Cardiac fibroblast (primary cell): ENCODE results near the gene WDR33.
A peak's percentile ranks its signal among the peaks of the same experiment; 100 is the strongest.

Experiments used
- DNase-seq, 2 donors: peaks; one replicate each; pipeline versions ENCODE4 v3.0.0 to v3.0.0-alpha.2; 2010; ENCODE audit warnings: low read depth in 2 of 2
- H3K4me3 ChIP-seq, 2 donors: replicated peaks in 1 of 2; 1 replicate in 1 of 2; 2 replicates in 1 of 2; pipeline ENCODE4 v1.5.1; 2011; ENCODE audit warnings: low read depth in 2 of 2, low read length in 2 of 2, mild to moderate bottlenecking in 2 of 2, moderate library complexity in 1 of 2
- TF ChIP-seq, protein P1 (sequence below): IDR thresholded peaks from one replicate; pipeline ENCODE4 v1.5.1; 2011; ENCODE audit warnings: low read depth, mild to moderate bottlenecking, low read length, inconsistent platforms

WDR33 gene

DNA sequence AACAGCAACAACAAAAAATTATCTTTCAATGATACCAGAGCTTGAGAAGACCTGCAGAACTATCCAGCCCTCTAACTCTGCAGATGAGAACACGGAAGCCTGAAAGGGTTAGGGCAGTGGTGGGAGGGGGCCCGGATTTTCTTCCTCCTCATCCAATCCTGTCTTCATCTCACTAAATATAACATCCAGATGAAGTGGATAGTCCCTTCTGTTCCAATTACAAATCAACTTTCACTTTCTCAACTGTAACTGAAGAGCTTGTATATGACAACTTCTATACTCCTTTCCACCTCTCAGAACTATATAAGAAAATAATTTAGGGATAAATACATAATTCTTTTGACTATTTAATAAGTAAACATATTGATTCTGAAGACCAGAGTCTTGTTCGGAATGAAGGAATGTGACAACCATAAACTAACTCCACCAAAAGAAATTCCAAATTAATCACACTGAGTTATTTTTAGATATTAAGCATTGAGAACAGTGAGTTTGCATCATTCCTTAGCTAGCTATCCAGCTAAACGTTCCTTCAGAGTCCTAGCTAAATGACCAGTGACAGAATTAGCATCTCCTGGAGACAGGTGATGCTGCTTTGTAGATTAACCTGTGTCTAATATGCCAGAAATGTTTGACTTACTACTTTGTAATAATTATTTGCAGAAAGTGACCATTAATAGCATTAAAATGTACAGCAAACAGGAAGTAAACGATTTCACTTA lies 77.0 kb downstream of the WDR33 start:
- no peak overlapping the region for H3K4me3 ChIP-seq
- TF ChIP-seq, protein P1, sequence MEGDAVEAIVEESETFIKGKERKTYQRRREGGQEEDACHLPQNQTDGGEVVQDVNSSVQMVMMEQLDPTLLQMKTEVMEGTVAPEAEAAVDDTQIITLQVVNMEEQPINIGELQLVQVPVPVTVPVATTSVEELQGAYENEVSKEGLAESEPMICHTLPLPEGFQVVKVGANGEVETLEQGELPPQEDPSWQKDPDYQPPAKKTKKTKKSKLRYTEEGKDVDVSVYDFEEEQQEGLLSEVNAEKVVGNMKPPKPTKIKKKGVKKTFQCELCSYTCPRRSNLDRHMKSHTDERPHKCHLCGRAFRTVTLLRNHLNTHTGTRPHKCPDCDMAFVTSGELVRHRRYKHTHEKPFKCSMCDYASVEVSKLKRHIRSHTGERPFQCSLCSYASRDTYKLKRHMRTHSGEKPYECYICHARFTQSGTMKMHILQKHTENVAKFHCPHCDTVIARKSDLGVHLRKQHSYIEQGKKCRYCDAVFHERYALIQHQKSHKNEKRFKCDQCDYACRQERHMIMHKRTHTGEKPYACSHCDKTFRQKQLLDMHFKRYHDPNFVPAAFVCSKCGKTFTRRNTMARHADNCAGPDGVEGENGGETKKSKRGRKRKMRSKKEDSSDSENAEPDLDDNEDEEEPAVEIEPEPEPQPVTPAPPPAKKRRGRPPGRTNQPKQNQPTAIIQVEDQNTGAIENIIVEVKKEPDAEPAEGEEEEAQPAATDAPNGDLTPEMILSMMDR = no peak
- peak; percentile 33 to 51 for DNase-seq

DNA sequence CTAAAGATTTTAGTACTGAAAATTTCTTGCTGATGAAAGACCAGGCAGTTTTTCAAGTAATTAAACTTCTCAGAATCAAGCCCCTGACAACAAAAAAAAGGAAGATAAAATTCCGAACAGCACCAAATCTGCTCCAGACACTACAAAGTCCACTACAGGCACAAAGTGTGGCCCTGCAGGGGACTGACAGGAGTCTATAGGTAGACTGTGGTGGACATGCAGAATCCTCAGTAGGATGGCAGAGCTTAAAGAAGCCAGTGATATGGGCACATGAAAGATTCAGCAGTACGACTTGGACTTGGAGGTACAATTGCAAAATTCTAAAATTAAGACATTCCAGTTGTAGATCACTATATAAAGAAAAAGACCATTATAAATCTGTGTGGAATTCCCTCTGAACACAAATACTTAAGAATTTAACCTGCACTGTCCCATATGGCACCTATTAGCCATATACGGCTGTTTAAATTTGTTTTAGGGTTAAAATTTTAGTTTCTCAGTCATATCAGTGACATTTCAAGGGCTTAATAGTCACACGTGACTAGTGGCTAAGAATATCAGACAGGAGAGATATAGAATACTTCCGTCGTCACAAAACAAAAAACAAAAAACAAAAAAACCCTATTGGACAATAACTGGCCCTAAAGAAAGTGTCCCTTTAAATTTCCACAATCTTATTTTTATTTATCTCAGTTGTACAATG lies 77.7 kb downstream of the WDR33 start:
- TF ChIP-seq, protein P1 = no peak
- no peak overlapping the region for H3K4me3 ChIP-seq
- no peak for DNase-seq

- no peak overlapping the region for H3K4me3 ChIP-seq
These were observed 84.7 kb downstream of the WDR33 start for GRCh38 chr2:127726158-127726880.

GRCh38 chr2:127722807-127723206 lies 88.2 kb downstream of the WDR33 start:
- TF ChIP-seq, protein P1 = no peak
- H3K4me3 ChIP-seq = no peak overlapping the region
- no peak for DNase-seq

More at GRCh38 chr2:127726158-127726880, 84.7 kb downstream of the WDR33 start:
- peak in 1 of 2 donors; percentile 20 for DNase-seq
- TF ChIP-seq, protein P1 = no peak

DNA sequence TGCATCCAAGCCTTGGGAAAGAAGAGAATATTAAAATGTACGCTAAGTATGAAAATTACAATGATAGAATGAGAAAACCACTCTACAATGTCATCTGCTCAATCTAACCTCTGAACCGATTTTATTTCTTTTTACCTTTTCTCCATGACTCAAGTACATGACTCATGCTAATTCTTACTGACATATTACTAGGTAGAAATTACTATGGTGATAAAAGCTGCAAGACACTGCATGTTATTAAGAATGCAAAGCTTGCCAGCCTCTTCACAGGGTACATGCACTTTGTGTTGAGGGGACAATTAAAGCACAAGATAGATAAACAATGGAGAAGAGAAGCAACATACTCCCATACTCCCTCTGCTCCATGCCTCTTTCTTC lies 89.0 kb downstream of the WDR33 start:
- peak in 1 of 2 donors; percentile 14 for DNase-seq
- H3K4me3 ChIP-seq = no peak overlapping the region
- TF ChIP-seq, protein P1 = no peak

- peak in 1 of 2 donors; percentile 19 for DNase-seq
- H3K4me3 ChIP-seq = no peak overlapping the region
- TF ChIP-seq, protein P1 = no peak
These were observed 89.5 kb downstream of the WDR33 start for GRCh38 chr2:127721311-127721977.
